Hematopoietic multipotent progenitor cell treated with erythropoietin and hydrocortisone succinate and interleukin-3 and kit ligand, for 4 days (in vitro differentiated cells): ENCODE results near the gene ZNF8.
"Not testable (repeated sequence)": the region's sequence is repeated elsewhere in the genome, so short reads cannot be mapped to it uniquely, and the experiment has no call there.

Experiments used
- DNase-seq: peaks from one replicate; pipeline ENCODE4 v3.0.0-alpha.2; 2015

ZNF8 gene

DNA sequence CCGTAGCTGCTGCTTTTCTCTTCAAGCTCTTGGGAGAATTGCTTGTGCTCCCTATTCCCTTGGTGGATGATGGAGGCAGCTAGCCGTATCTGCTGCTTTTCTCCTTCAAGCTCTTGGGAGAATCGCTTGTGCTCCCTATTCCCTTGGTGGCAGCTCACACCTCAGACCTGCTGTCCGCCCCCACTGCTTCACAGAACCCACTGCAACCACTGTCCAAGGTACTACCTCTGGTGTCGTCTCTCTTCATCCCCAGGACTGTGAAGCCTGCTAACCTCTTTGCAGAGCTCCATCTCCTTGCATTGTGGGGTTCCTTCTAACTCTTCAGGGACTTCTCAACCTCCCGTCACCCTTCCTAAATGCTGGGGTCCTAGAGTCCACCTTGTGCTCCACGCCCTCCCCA is 21.9 kb downstream of the ZNF8 start:
- DNase-seq, result no peak

DNA sequence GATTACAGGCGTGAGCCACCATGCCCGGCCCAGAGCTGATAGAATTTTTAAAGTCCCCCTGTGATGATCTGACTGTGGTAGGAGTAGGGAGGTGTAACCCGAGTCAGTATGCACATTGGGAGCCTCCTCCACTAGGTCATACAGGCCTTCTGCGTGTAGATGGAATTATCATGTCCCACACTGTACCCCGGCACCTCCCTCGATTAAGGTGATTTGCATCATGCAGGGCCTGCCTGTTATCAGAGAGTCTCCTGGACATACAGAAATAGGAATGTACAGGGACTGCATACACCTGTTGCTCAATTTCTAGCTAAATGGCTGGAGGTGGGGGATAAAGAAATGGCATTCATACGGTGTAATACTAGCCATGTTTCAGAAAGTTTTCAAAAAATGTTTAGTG is 25.5 kb downstream of the ZNF8 start:
- DNase-seq, result no peak

DNA sequence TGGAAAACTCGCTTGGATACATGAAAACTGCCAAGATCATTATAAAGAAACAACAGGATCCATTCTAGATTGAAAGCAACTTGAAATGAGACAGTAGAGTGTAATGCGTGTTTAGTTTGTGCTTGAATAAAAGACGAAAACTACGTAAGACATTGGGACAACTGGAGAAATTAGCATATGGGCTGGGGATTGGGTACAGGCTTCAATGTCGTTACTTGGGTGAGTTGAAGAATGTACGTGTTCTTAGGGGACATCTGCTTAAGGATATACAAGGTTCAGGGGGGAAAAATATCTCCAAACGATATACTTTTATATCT is 26.0 kb downstream of the ZNF8 start:
- no peak for DNase-seq

DNA sequence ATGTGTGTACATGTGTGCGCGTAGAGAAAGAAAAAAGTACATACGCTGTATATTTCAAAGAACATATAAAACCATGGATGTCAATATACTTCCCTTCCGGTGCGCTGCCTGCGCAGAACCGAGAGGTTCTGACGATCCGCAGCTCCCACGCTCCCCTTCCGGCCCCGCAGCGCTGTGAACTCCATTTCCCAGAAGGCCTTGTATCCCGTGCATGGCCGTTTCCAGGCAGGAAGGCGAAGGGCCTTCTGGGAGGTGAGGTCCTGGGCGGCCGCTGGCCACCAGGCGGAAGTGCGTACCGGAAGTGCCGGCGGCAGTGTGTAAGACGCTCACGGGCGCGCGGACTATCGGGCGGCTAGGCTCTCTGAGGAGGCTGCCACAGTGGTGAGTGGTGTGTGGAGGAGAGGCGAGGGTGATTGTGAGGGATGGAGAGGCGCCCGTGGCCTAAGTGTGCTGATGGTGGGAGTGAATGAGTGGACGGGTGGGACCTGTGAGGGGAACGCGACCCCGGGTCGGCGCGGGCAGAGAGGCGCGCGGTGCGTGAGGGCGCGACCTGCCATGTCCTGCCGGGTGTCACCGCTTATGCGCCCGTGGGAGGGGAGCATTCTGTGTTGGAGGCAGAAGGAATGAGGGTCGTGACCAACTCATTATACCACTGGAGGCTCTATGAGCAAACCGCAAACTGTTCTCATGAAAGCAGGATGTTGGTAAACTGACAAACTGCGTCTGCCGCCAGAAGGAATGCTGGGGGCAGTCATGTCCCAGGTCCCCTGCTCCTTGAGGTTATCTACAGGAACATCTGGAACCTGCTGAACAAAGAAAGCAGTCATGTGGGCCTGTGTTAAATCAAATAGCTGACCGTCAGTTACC is 26.5 kb downstream of the ZNF8 start, which contains the start of gene ERVK3-1:
Gene ERVK3-1 (plus strand): TSS at position 313 of the 867 bp plus-strand sequence. CDS start 6,792 bp downstream, outside the sequence.
- DNase-seq, result peak; percentile 100

DNA sequence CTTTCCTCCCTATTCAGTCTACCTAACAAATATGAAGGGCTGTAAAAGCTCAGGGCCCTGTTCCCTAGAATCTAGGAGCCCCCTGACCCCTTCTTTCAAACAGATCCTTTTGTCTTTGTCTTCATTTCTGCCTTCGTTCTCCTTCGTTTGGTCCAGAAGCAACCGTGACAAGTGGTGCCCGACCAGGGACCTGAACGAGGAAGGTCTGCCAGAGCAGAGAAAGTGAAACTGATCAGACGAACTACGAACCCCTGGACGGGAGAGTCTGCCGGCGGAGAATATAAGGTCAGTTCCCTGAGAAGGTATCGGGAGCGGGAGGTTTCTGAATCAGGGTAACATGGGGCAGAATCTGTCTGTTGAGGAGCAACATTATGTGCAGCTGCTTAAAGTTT is 27.2 kb downstream of the ZNF8 start:
- DNase-seq, result no peak

DNA sequence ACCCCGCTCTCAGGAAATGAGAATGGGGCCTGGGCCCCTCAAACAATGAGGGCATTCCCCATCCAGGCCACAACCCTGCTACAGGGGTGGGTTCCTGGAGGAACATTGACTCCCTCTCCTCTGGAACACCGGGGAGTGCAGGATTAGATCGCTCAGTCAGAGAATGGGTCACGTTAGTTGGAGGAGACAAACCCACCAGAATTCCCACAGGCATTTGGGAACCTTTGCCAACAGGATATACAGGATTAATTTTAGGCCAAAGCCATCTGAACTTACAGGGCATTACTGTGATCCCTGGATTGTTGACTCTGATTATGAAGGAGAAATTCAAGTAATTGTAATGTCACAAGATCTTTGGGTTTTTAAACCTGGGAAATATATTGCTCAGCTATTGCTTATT is 29.0 kb downstream of the ZNF8 start:
- no peak for DNase-seq

DNA sequence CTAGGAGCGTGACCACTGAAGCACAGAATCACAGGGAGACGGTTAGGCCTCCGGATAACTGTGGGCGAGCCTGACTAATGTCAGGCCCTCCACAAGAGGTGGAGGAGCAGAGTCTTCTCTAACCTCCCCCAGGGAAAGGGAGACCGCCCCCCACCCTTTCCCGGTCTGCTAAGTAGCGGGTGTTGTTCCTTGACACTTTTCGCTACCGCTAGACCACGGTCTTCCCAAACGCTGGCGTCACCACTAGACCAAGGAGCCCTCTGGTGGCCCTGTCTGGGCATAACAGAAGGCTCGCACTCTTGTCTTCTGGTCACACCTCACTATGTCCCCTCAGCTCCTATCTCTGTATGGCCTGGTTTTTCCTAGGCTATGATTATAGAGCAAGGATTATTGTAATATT is 31.9 kb downstream of the ZNF8 start:
- DNase-seq, result not testable (repeated sequence)

DNA sequence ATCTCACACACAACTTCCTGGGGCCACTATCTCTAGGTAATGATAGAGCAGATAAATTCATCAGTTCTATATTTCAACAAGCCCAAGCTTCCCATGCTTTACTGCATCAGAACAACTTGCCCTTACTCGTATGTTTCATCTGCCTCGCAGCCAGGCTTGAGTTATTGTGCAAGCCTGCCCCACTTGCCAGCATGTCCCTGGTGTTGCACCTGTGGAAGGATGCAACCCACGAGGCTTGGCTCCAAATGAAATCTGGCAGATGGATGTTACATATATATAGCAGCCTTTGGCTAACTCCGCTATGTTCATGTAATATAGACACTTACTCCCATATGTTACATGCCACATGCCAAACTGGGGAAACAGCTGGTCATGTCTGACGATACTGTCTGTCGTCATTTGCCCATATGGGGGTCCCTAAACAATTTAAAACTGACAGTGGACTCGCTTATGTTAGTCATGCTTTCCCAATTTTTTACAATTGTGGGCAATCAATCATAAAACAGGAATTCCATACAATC is 32.6 kb downstream of the ZNF8 start:
- no peak for DNase-seq

DNA sequence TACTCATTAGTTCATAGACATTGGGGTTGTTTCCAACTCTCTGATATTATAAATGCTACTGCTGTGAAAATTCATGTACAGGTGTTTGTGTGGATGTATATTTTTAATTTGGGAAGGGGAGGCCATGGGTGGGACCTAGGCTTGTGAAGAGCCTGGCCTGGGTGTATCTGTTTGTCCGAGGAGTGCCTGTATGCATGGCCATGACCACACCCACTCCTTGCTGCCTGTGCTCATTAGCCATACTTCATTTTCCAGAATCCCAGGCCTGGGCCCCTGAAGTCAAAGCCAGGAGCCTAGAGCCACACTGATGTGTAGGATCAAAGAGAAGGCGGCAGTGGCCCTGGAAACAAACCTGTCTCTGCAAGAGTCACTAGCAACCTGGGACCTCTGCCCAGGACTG is 36.8 kb downstream of the ZNF8 start:
- no peak for DNase-seq

DNA sequence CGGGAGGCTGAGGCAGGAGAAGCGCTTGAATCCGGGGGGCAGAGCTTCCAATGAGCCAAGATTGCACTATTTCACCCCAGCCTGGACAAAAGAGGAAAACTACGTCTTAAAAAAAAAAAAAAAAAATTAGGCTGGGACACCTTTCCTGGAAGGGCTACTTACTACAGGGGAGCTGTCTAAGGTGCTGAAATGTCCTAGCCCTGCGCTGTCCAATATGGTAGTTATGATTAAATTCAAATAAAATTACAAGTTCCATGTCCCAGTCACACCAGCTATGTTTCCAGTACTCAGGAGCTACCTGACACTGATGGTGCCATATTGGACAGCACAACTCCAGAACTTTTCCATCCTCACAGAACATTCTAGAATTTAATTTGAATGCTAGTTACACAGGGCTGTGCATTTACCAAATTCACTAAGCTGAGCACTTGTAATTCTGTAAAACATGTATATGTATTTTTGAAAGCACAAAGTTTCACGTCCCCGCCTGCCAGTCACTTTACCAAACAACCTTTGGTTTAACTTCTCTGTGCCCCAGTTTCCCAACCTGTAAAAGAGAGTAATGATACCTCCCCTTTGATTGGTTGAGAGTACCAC is 38.8 kb downstream of the ZNF8 start:
- peak; percentile 77 for DNase-seq

DNA sequence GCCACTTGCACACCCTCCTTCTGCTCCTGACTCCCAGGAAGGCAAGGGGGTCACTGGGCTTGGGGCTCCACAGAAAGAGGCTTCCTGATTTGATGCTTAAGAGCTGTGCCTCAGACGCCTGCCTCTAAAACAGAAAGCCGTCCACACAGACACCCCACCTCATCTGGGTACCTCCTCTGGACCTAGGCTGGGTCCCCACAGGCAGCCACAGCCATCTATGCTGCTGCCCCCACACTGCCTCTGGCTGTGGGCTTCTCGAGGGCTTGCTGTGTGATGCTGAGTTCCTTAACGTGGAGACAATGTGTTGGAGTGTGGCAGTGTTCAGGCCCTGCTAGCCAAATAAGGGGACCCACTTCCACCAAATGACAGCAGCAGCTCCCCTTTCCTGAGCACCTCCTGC is 39.5 kb downstream of the ZNF8 start:
- no peak for DNase-seq

DNA sequence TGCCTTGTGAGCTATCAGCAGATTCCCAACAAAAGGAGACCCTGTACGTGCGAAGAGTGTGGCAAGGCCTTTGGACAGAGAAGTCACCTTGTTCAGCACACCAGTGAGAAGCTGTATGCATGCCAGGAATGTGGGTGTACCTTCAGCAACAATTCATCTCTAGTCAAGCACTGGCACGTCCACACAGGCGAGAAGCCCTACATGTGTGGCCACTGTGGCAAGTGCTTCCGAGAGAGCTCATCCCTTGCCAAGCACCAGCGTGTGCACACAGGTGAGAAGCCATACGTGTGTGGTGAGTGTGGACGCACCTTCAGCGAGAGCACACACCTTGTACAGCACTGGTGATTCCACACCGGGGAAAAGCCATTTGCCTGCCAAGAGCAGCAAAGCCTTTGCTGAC is 40.5 kb downstream of the ZNF8 start:
- DNase-seq, result no peak

DNA sequence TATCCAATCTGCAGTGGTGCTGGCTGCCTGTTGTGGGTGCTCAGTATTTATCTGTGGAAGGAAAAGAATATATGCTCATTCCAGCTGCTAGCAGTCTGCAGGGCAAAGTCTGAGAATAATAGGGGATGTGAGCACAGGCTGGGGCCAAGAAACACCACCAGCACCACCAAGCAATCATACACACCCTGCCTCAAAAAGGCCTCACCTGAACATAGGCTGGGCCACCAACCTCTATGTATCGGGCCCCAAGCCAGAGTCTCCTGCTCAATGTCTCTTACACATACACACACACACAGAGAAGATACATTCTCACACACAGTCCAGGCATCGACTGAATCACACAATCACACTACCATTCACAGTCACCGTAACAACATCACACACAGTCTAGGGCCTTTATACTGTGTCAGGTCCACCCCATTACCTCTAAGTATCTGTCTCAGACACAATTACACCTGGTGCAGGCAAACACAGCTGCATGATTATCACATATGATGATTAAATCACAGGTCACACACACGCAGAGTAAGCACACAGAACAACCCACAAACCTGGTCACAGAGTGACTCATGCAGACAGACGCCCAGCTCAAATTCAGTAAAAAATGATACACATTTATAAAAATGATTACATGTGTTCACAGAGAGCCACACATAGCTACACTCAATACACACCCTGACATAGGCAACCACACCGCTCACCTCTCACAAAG is 46.7 kb downstream of the ZNF8 start:
- DNase-seq, result no peak

DNA sequence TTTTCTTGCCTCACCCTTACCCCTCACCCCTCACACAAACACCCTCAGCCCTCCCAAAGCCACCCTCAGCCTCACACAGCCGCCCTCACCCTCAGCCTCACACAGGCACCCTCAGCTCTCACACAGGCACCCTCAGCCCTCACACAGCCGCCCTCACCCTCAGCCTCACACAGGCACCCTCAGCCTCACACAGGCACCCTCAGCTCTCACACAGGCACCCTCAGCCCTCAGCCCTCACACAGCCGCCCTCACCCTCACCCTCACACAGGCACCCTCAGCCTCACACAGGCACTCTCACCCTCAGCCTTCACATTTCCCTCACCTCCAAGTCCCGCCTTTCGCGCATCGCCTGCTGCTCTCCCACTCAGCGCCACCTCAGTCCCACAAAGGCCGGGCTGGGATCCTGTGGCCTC is 47.8 kb downstream of the ZNF8 start:
- no peak for DNase-seq

DNA sequence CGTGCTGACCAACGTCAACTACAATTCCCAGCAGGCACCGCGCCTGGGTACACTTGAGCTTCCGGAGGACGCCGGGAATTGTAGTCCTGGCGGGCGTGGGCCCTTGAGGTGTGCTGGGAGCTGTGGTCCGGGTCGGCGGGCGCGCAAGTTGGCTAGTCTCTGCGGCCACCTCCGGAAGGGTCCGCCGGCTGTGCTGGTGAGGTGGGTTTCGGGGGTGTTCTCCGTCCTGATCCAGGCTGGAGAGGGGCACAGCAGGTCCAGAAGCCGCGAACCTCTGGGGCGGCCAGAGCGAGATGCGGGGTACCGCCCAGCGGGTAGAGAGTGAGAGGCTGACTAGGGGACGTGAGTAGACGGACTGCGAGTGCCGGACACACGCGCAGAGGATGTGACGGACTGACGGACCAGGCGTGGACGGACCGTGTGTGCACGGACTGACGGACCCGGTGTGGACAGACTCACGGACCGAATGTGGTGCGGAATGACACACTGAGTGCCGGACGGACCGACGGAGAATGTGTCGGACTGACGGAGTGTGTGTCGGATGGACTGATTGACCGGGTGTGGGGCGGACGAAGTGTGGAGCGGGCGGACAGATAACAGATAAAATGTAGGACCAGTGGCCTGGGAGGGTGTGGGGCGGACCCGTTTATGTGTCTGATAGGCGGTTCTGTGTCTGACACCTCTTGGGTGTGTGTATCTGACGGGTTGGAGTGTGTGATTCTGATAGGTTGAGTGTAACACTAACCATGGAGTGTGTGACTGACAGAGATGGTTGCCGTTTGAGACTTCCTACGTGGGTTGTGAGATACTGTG is 48.4 kb downstream of the ZNF8 start, which contains the start of gene ZSCAN22:
Gene ZSCAN22 (plus strand): TSS at position 81 of the 813 bp plus-strand sequence. CDS start 7,809 bp downstream, outside the sequence.
- DNase-seq, result peak; percentile 98

DNA sequence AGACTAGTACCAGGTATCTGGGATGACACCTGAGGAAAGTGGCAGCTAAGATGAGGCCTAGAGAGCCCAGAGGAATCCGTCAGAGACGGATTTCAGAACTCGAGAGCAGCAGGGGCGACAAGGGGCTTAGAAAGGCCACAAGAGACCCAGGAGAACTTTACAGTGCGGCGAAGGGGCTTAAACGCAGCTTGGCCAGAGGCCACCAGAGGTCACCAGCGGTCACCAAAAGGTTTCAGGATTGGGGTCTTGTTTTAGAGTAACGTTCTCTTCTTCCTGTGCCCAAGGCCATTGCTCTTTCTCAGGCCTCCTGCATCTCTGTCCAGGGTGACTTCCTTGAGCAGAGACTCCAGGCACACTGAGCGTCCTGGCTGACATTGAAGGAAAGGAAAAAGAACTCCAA is 50.2 kb downstream of the ZNF8 start:
- DNase-seq, result peak; percentile 80

DNA sequence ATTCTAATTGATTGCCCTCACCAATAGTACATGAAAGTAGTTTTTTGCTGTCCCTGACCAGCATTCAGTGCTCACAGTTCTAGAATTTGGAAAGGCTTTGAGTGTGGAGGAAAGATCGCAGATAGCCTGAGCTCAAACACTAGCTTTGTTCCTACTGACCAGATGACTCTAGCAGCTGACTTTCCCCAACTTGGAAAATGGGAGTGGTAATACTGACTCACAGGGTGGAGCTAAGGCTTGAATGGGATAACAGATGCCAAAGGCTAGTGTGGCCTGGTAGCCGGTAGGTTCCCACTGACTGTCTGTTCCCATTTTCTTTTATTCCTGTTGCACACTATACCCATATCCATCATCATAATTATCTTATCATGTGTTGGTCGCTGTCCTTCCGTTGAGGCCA is 51.7 kb downstream of the ZNF8 start:
- DNase-seq, result no peak

DNA sequence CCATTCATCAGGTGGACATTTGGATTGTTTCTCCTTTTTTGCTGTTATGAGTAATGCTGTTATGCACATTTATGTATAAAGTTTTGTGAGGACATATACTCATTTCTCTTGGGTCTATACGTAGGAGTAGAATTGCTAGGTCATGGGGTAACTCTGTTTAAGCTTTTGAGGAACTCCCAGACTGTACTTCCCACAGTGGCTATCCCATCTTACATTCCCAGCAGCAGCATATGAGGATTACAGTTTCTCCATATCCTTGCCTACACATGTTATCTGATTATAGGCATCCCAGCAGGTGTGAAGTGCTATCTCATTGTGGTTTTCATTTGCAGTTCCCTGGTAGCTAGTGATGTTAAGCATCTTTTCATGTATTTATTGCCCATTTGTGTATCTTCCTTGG is 53.9 kb downstream of the ZNF8 start:
- DNase-seq, result no peak

DNA sequence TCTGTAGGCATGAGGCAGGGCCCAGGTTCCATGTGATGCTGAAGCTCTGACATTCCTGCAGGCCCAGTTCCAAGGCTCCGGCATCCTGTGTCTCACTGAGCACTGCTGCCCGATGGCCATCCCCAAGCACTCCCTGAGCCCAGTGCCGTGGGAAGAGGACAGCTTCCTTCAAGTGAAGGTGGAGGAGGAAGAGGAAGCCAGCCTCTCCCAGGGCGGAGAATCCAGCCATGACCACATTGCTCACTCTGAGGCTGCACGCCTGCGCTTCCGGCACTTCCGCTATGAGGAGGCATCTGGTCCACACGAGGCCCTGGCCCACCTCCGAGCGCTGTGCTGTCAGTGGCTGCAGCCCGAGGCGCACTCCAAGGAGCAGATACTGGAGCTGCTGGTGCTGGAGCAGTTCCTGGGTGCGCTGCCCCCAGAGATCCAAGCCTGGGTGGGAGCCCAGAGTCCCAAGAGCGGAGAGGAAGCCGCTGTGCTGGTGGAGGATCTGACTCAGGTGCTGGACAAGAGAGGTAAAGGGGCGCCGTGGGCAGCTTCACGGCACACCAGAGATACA is 56.0 kb downstream of the ZNF8 start:
- DNase-seq, result no peak

DNA sequence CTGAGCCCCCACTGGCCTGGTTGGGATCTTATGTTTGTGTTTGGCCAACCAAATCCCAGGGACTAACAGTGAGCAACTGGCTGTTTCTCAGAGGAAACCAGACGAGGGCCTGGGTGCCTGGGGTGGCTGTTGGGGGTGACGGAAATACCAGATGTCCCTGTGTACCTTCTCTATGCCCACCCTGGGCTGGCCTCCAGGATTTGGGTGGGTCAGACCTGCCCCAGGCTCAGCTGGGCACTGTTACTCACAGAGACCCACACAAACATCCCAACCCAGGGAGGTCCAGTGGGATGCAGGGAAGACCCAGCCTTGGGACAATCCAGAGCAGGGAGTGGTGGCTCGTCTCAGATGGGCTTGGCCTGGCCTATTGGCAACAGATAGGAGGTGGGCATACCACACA is 56.9 kb downstream of the ZNF8 start:
- DNase-seq, result no peak

DNA sequence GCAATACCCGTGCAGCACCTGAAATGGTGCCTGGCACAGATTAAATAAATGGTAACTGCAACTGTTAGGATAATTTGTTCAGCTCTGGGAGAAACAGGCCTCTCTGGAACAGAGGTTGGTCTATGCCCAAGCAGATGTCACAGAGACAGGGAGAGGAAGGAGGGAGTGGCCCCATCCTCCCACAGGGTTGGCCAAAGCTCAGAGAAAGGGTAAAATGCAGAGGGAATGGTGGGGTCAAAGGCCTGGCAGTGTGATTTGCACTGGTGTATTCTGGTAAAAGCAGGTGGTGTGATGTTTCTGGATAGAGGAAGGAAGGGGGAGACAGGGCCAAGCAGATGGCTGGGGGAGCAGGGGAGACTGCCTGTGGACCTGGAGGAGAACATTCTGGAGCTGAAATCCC is 57.5 kb downstream of the ZNF8 start:
- no peak for DNase-seq

DNA sequence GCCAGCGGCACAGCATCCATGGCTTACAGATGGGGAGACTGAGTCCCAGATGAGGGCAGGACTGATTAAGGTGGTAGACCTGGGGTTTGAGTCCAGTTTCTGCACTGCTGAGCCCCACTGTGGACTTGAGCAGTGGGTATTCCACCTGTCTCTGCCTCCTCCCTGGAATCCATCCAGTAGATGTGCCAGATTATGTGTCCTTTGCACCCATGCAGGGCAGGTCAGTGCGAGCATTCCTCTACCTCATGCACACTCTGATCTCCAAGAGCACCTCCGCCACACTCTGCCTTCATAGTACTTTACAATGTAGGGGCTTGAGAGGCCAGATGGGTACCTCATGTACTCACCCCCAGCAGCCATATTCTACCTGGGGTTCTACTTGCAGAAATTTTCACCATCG is 58.1 kb downstream of the ZNF8 start:
- DNase-seq, result no peak

DNA sequence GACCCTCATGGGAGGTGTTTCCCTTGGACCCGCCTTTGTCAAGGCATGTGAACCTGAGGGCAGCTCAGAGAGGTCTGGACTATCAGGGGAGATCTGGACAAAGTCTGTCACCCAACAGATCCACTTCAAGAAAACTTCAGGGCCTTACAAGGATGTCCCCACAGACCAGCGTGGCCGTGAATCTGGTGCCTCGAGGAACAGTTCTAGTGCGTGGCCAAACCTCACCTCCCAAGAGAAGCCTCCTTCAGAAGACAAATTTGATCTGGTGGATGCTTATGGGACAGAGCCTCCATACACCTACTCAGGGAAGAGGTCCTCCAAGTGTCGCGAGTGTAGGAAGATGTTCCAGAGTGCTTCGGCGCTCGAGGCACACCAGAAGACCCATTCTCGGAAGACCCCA is 59.6 kb downstream of the ZNF8 start:
- DNase-seq, result no peak
